KMS-11 (cell line): ENCODE data around the gene GLYR1.

ENCODE experiments used
- H2AFZ ChIP-seq: fragments of 200-600 bp; sonication (generic); 2 replicates; pipeline ENCODE4 v1.6.1; 2016; ENCODE audit warnings: antibody characterized with exemption, mixed run types, low read depth
- H3K27ac ChIP-seq: fragments of 200-600 bp; sonication (generic); 2 replicates; pipeline ENCODE4 v1.6.1; 2016; ENCODE audit warnings: mild to moderate bottlenecking, mixed run types
- H3K27me3 ChIP-seq: fragments of 200-600 bp; sonication (generic); 2 replicates; pipeline ENCODE4 v1.6.1; 2017; ENCODE audit warnings: mild to moderate bottlenecking, low read depth, mixed run types, moderate library complexity; ENCODE audit not compliant: insufficient read depth
- H3K36me3 ChIP-seq: fragments of 200-600 bp; sonication (generic); 2 replicates; pipeline ENCODE4 v1.6.1; 2017; ENCODE audit warnings: mild to moderate bottlenecking, mixed run types; ENCODE audit not compliant: insufficient read depth
- H3K4me1 ChIP-seq: fragments of 200-600 bp; sonication (generic); 2 replicates; pipeline ENCODE4 v1.6.1; 2016; ENCODE audit warnings: mild to moderate bottlenecking, low read depth, mixed run types; ENCODE audit not compliant: poor library complexity, severe bottlenecking
- H3K4me2 ChIP-seq: fragments of 200-600 bp; sonication (generic); 2 replicates; pipeline ENCODE4 v1.7.0; 2016; ENCODE audit warnings: mild to moderate bottlenecking, mixed run types
- H3K4me3 ChIP-seq: fragments of 200-600 bp; sonication (generic); IDR thresholded peaks from 2 replicates; pipeline ENCODE4 v1.6.1; 2017; ENCODE audit warnings: low read depth, low read length, mixed read lengths; ENCODE audit not compliant: insufficient read depth
- H3K79me2 ChIP-seq: fragments of 200-600 bp; sonication (generic); 2 replicates; pipeline ENCODE4 v1.6.1; 2016; ENCODE audit warnings: low read depth, mixed run types; ENCODE audit not compliant: insufficient read depth
- H3K9ac ChIP-seq: fragments of 200-600 bp; sonication (generic); 2 replicates; pipeline ENCODE4 v1.6.1; 2016; ENCODE audit warnings: mild to moderate bottlenecking, mixed run types
- H4K20me1 ChIP-seq: fragments of 200-600 bp; sonication (generic); 2 replicates; pipeline ENCODE4 v1.6.1; 2016; ENCODE audit warnings: mild to moderate bottlenecking, mixed run types; ENCODE audit not compliant: insufficient read depth
- CTCF ChIP-seq: fragments of 200-600 bp; sonication (generic); conservative IDR thresholded peaks from 2 replicates; pipeline ENCODE4 v1.6.1; 2017; ENCODE audit warnings: low read depth, mild to moderate bottlenecking, antibody characterized with exemption, low read length, moderate library complexity, mixed read lengths

Gene GLYR1

DNA sequence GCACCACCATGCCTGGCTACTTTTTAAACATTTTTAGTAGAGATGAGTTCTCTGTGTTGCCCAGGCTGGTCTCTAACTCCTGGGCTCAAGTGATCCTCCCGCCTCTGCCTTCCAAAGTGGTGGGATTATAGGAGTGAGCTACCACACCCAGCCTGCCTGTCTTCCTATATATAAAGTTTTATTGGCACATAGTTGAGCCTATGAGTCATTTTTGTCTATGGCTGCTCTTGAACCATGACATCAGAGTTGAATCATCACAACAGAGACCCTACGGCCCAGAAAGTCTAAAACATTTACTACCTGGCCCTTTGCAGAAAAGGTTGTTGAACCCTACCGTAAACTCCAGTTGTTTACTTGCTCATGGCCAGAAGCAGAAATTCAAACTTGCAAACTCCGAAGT, 66.9 kb downstream of the GLYR1 start:
- no peak for TF ChIP-seq CTCF
- Histone ChIP-seq H3K4me3 (no peak overlapping the region), H3K79me2 (no peaks in the 10 kb centered on the region), H3K4me2 (no peak overlapping the region), H3K9ac (no peak overlapping the region), H3K36me3 (no peaks in the 10 kb centered on the region), H4K20me1 (no peaks in the 10 kb centered on the region), H3K27me3 (no peaks in the 10 kb centered on the region), H2AFZ (no peak overlapping the region), H3K27ac (no peak overlapping the region), H3K4me1 (no peaks in the 10 kb centered on the region)

DNA sequence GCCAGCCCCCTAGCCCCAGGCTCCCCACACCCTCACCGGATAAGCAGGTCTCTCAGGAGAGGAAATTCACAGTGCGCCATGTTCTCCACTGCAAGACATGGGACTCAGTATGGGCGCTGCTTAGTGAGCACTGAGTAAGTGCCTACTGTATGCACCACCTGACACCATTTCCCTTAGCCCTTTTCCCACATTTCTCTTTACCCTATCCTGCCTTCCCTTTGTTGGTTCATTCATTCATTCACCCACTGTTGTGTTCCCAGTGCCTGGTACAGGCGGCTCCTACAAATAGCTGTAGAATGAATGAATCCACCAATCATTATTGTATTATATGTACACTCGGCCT, 69.1 kb downstream of the GLYR1 start:
- Histone ChIP-seq H3K36me3 (no peaks in the 10 kb centered on the region), H4K20me1 (no peaks in the 10 kb centered on the region)
- TF ChIP-seq CTCF = no peak

GRCh38 chr16:4777339-4778049, 69.6 kb downstream of the GLYR1 start:
- no peaks in the 10 kb centered on the region for H3K27me3 ChIP-seq
- no peaks in the 10 kb centered on the region for H4K20me1 ChIP-seq
- H3K4me3 ChIP-seq = no peak overlapping the region
- H3K27ac ChIP-seq = no peak overlapping the region
- H3K4me2 ChIP-seq = no peak overlapping the region
- no peak overlapping the region for H2AFZ ChIP-seq
- no peaks in the 10 kb centered on the region for H3K4me1 ChIP-seq
- H3K9ac ChIP-seq = no peak overlapping the region
- TF ChIP-seq CTCF = no peak
- H3K36me3 ChIP-seq = no peaks in the 10 kb centered on the region
- H3K79me2 ChIP-seq = no peaks in the 10 kb centered on the region

More for the DNA sequence above, 69.1 kb downstream of the GLYR1 start:
- H3K27me3 ChIP-seq = no peaks in the 10 kb centered on the region
- no peaks in the 10 kb centered on the region for H3K4me1 ChIP-seq
- no peak overlapping the region for H3K4me2 ChIP-seq
- no peak overlapping the region for H3K9ac ChIP-seq
- H3K79me2 ChIP-seq = no peaks in the 10 kb centered on the region
- H3K4me3 ChIP-seq = no peak overlapping the region
- no peak overlapping the region for H2AFZ ChIP-seq
- H3K27ac ChIP-seq = no peak overlapping the region

- Histone ChIP-seq H3K36me3 (no peaks in the 10 kb centered on the region), H2AFZ (no peak overlapping the region), H3K4me1 (no peaks in the 10 kb centered on the region), H4K20me1 (no peaks in the 10 kb centered on the region), H3K27me3 (no peaks in the 10 kb centered on the region), H3K4me2 (no peak overlapping the region), H3K9ac (no peak overlapping the region), H3K27ac (no peak overlapping the region), H3K4me3 (no peak overlapping the region), H3K79me2 (no peaks in the 10 kb centered on the region)
- TF ChIP-seq CTCF = no peak
These were observed 70.9 kb downstream of the GLYR1 start for GRCh38 chr16:4776141-4776705.
